ENCODE results near the gene MYBBP1A.

GRCh38 chr17:4596636-4597380, 41.6 kb upstream of the MYBBP1A start:
- no peak for TF ChIP-seq CTCF (IDR thresholded peaks at IDR 0.05; ENCODE audit: poor library complexity)
- no peak for TF ChIP-seq EZH2 (IDR thresholded peaks at IDR 0.05; ENCODE audit: borderline replicate concordance)

Measured in hepatocyte (in vitro differentiated cells).